Medulla oblongata (tissue), 1 donor: ENCODE results near the gene RNF130.
A peak's percentile ranks its signal among the peaks of the same experiment; 100 is the strongest.
"Not testable (repeated sequence)": the region's sequence is repeated elsewhere in the genome, so short reads cannot be mapped to it uniquely, and the experiment has no call there.

Experiments
- DNase-seq: peaks from one replicate; pipeline ENCODE4 v3.0.0-alpha.2; 2015; ENCODE audit errors: extremely low spot score

RNF130 gene

GRCh38 chr5:180018347-180019060 lies 53.1 kb downstream of the RNF130 start:
- DNase-seq: no peak

GRCh38 chr5:180015523-180015922 lies 56.0 kb downstream of the RNF130 start:
- not testable (repeated sequence) for DNase-seq

GRCh38 chr5:180013678-180014077 lies 57.9 kb downstream of the RNF130 start:
- DNase-seq: no peak

- DNase-seq: no peak
Observed at GRCh38 chr5:180012316-180012715, 59.2 kb downstream of the RNF130 start.

- no peak for DNase-seq
Observed at GRCh38 chr5:180010636-180011035, 60.9 kb downstream of the RNF130 start.

- no peak for DNase-seq
Observed at GRCh38 chr5:180009581-180009980, 62.0 kb downstream of the RNF130 start.

GRCh38 chr5:180008433-180008832 lies 63.1 kb downstream of the RNF130 start:
- no peak for DNase-seq

- peak; percentile 34 for DNase-seq
Observed at GRCh38 chr5:180007582-180007981, 64.0 kb downstream of the RNF130 start.

GRCh38 chr5:180006141-180006540 lies 65.4 kb downstream of the RNF130 start:
- DNase-seq: no peak

- no peak for DNase-seq
Observed at GRCh38 chr5:180003127-180003526, 68.4 kb downstream of the RNF130 start.

GRCh38 chr5:180001742-180002141 lies 69.8 kb downstream of the RNF130 start:
- DNase-seq: no peak

GRCh38 chr5:180001136-180001535 lies 70.4 kb downstream of the RNF130 start:
- no peak for DNase-seq

GRCh38 chr5:179998485-179998884 lies 73.1 kb downstream of the RNF130 start:
- no peak for DNase-seq

GRCh38 chr5:179994583-179995323 lies 76.8 kb downstream of the RNF130 start:
- no peak for DNase-seq

GRCh38 chr5:179992855-179993254 lies 78.7 kb downstream of the RNF130 start:
- not testable (repeated sequence) for DNase-seq

- no peak for DNase-seq
Observed at GRCh38 chr5:179991106-179991505, 80.5 kb downstream of the RNF130 start.

GRCh38 chr5:179990525-179990924 lies 81.0 kb downstream of the RNF130 start:
- DNase-seq: not testable (repeated sequence)

- DNase-seq: peak; percentile 48
Observed at GRCh38 chr5:179986328-179986727, 85.2 kb downstream of the RNF130 start.

- no peak for DNase-seq
Observed at GRCh38 chr5:179981636-179982035, 89.9 kb downstream of the RNF130 start.

GRCh38 chr5:179980767-179981166 lies 90.8 kb downstream of the RNF130 start:
- no peak for DNase-seq

- no peak for DNase-seq
Observed at GRCh38 chr5:179978792-179979191, 92.8 kb downstream of the RNF130 start.

- no peak for DNase-seq
Observed at GRCh38 chr5:179975713-179976134, 95.8 kb downstream of the RNF130 start.
